Measurements from ENCODE around the gene CNTFR.

The CNTFR gene

DNA sequence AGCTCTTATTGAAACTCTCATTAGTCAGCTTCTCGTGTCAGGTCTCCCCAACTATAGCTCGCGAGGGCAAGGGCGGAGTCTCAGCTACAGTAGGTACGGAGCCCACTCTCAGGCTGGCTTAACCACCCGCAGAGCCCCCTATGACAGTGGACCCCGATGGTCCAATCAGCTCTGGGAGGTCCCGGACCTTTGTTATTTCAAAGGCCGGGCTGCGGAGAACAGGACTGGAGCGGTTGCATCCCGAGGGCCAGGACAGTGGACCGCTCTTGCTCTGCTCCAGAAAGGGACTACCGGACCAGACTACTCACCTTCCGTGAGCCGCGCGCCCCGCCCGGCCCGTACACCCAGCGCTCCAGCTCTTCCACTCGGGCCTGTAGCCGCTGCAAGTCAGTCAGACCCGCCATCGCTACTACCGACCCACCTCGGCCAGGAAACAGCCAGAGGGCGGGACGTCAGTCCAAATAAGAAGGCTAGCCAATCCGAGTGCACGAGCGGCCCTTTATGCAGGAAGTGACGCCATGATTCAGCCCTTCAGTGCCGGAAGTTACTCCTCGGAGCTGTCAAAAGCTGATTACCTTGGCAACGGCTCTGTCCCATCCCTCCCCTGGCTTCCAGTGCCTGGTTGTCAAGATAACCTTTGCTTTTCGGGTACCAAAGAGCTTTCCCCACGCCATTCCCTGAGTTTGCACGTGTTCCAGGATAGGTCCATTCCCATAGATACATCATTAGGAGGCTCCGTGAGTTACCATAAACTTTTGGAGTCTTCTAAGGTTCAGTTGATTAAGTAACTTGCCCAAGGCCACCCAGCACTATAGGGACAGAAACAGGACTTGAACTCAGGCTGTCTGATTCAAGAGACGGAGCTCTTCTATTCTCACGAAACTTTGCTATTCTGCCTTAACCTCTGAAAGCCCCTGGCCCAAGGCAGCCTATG is 30.8 kb upstream of the CNTFR start, which contains the start of gene DCTN3:
Gene DCTN3 (minus strand): TSS at position 435 of the 934 bp plus-strand sequence. CDS start 31 bp downstream, at position 404.
- DNase-seq (ENCODE audit: low read depth in 2 of 2), result peak; percentile 55 to 68

DNA sequence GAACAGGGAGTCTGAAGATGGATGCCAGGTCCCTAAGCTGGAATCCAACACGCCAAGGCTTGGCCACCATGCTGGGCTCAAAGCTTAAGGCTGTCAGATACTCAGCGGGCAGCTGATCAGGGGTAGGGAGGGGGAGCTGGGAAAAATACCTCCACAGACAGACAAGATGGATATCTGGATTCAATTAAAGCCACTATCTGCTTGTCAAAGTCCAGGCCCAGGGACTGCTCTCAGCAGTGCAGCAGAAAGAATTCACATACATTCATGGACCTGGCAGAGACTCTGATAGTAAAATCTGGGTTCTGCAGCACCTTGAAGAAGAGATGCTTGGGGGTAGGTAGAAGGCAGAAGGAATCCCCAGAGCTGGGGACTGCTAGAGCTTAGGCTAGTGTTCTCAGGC is 25.6 kb upstream of the CNTFR start:
- no peak for DNase-seq (ENCODE audit: low read depth in 2 of 2)

DNA sequence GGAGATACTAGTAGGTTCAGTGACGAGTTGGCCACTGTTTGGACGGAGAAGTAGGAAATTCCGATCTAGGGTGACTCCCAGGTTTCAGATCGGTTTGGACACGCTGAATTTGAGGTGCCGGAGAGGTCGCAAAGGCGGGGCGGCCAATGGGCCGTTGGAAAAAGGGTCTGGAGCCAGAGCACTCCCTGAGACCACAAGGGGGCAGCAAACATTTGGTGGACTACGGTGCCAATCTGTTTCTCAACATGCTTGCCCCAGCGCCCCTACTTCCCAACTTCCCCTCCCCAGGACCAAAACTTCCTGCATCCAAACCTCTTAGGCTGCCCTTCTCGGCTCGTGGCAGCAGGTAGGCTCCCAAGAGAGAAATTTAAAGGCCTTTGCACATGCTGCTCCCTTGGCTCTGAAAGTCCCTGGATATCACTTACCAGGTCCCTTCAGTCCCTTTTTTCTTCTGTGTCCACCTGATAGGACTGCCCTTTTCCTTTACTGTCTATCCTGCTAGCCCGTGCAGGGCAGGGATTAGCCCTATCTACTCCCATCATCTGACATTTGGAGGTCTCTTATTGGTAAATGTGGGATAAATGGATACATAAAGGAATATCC is 23.4 kb upstream of the CNTFR start:
- DNase-seq (ENCODE audit: low read depth in 2 of 2), result peak; percentile 34 to 44

DNA sequence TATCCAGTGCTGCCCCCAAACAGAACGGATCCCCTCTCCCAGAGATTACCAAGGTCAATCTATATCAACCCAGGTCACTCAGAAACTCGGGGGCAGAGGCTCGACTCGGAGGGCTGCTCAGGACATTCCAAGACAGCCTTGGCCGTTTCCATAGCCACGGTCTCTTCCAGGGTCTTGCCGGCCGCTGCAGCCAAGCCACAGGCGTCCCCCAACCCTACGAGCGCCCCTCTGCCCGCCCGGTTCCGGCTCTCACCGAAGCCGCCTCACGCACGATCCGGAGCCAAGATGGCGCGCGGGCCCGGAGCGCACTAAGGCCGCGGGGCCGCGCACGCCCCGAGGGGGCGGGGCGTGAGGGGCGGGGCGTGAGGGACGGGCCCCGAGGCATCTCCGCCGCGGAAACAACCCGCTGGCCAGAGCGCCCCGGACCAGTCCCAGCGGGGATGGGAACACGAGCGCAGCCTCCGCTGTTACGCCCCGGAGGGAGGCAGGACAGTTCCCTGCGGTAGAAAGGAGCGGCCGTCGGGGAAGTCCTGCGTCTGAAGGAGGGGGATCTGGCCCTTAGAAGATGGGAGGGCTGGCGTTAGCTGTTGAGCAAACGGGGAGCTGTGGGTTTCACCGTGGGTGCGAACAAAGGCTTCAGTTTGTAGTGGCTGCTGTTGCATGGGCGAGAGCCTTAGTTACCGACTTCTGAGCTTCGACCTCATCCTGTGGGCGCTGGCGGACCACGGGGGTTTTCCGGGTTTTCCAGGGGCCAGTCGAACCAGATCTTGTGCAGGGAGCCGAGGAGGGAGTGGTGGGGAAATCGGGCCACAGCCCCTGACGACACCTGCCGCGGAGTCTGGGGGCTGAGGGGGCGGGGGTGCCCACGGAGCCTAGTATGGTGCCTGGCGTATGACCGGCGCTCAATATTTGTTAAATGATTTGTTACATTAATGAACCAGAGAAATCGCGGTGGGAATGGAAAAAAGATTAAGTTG is 22.6 kb upstream of the CNTFR start, which contains the start of gene RPP25L:
Gene RPP25L (minus strand): TSS at position 287 of the 977 bp plus-strand sequence. CDS start 801 bp downstream, outside the sequence.
- peak; percentile 60 to 81 for DNase-seq (ENCODE audit: low read depth in 2 of 2)

DNA sequence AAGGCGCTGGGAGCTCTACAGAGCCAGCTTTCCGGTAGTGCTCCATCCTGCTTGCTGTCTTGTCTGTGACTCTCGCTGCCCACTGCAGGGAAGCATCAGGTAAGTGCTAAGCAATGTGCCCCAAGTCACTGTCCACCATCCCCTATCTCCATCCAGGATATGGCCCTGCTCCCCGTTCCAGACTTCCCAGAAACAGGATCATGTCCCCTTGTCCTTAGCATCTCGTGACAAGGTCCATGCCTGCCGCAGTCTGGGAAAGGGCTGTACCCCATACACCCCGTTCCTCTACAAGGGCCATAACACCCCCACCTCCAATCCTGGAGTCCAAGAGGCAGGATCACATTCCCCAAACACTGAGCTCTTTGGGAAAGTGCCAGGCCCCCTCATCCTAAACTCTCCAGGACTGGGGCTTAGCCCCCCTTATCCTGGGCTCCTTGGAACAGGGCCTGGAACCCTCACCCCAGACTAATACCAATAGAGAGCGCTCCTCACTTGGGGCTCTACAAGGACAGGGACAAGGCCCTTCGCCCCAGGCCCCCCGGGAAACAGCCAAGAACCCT is 21.8 kb upstream of the CNTFR start:
- DNase-seq (ENCODE audit: low read depth in 2 of 2), result no peak

DNA sequence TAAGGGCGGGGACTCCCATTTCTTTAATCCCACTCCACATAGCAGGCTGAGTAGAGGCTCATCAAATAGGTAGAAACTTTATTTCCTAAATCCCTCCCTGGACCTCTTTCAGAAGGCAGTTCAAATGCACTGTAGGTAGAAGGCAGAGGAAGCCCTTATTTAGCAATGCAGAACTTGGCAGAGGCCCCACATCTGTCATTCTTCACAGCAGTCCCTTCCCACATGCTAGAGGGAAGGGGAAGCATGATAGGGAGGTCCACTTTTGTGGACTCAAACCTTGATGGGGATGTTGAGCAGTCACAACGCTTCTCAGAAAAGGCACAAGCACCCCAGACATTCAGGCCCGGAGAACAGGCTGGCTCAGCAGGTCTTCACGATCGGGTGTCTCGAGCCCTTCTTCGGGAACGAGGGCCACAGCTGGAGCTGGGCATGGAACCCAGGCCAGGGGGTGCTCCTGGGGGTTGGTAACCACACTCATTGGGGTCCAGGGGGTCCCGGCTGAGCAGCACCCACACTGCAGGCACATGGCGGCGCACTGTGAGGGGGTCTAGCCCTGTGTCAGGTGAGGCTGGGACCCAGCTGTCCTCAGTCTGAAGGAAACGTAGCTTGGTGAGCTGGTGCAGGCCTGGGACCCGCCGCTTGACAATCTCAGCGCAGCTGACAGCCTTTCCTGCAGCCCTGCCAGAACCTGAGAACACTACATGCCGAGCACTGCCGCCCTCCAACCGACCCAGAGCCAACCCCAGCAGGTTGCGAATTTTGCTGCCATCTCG is 21.1 kb upstream of the CNTFR start:
- DNase-seq (ENCODE audit: low read depth in 2 of 2), result no peak

DNA sequence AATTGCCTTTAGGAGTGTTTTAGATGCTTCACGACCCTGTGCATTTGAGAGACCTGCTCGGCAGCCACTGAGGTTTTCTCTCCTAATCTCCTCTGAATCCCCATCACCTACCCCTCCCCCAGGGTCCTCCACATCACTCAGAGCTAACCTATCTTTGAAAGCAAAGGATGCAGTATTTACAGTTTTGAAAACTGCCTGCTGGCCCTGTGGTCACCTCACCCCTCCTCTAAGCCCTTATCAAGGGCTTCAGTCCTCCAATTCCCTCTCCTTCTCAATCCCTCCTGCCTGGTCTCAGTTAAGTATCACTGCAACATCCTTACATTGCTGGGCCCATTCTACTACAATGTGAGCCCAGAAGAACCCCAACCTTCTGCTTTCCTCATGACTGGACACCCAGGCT is 17.8 kb upstream of the CNTFR start:
- DNase-seq (ENCODE audit: low read depth in 2 of 2), result no peak

DNA sequence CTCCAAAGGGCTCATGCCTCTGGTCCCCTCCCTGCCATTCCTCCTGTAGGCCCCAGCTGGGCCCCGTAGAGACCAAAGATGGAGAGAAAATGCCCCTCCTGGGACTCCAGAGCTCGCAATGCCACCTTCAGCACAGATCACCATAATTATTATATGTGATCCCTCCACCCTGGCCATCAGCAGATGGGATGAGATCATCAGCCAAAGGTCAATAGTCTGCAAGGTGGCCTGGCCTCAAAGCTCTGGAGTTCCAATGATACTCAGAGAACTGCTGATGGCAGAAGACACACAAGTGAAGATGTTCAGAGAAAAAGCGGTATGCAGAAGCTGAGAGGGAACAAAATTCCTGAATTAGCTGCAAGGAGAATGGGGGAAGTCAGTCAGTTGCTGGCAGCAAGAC is 17.4 kb upstream of the CNTFR start:
- no peak for DNase-seq (ENCODE audit: low read depth in 2 of 2)

DNA sequence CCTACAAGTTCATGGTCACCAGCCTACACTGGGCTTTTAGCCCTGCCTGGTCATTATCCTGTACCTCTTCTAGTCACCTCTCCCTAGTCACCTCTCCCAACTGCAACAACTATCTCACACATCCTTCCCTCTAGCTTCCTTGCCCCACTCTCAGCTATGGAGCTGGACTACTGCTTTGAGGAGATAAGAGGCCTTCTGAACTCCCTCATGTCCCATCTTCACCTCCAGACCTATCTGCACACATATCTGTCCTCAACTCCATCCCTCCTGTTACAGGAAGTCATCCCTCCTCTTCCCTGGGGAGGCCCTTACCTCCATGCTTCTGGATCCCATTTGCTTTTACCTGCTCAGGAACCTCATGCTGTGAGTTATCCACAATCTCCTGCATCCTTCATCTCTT is 16.7 kb upstream of the CNTFR start:
- no peak for DNase-seq (ENCODE audit: low read depth in 2 of 2)

DNA sequence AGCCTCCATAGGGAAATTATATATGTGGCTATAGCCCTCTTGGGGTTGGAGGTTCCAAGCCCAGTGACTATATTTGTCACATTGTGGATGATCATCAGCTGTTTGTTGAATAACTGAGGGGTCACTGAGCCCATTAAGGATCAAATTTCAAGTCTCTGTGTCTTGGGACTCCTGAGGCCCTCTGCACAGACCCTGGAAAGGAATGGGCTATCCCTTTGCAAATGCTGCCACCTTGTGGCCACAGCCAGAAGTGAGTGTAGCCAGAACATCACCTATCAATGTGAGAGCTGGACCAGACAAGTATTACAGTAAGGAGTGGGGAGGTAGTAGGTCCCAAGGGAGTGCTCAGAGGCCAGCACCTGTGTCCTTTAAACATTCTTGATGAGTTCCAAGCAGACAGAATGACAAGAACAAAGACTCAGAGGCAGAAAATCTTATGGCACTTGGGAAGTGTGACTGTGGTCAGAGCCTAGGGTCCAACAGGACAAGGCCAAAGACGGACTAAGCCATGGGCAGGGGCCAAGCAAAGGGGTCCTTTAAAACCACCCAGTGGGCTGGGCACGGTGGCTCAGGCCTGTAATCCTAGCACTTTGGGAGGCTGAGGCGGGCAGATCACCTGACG is 14.2 kb upstream of the CNTFR start:
- DNase-seq (ENCODE audit: low read depth in 2 of 2), result peak; percentile 56 to 72

DNA sequence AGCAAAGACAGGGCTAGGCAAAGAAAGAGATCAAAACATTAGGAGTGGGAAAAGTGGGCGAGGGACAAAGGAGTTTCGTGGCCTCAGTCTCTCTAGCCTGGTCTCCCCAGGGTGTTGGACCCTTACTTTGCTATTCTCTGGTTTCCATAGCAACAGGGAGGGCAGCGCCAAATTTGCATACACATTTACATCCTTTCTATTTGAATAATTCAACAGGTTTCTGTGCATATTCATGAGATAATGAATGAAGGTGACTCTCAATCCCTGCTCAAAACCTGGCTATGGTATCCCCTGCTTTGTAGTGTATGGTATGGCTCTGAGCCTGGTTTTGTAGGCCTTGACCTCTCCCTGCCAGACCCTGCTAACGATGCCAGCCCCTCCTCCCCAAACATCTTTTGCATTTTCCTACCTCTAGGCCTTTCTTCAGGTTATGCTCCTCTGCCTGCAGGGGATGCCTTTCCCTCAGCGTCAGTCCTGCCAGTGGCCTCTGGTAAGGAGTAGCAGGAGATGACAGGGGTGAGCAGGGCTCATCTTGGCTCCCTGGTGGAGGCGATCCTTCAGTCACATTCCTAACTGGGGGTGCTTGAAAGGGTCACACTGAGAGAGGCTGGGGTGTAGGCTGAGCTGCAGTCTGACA is 12.5 kb upstream of the CNTFR start:
- no peak for DNase-seq (ENCODE audit: low read depth in 2 of 2)

DNA sequence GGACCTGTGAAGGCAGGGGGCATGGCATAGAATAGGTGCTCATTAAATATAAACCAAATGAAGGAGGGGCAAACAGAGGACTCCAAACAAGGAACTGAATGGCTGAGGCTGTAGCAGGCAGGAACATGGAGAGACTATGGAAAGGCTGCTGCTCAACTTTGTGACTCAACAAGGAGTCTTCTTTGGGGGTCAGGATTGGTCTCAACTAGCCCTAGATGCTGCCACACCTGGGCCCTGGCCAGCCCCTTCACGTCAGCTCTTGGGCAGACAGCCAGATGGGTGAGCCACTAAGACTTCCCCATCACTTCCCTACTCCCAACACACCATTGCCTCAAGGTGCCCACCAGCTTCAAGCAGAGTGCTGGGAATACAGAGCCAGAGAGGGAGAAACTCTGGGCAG is 11.4 kb upstream of the CNTFR start:
- DNase-seq (ENCODE audit: low read depth in 2 of 2), result no peak

DNA sequence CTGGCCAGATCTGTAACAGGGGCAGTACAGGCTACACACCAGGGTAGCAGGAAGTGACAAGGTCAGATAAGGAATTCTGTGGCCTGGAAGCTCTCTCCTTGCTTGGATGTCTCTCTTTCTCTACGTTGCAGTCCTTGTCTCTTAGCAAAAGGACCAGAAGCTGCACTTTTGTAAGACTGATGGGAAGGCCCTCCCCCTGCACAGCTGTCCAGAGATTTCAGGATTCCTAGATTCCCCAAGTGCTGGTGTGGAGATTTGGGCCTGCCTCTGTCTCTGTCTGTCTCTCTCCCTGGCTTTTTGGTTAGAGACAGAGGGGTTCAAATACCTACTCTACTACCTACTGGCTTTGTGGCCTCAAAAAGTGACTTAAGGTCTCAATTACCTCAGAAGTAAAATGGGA is 10.0 kb upstream of the CNTFR start:
- DNase-seq (ENCODE audit: low read depth in 2 of 2), result no peak

DNA sequence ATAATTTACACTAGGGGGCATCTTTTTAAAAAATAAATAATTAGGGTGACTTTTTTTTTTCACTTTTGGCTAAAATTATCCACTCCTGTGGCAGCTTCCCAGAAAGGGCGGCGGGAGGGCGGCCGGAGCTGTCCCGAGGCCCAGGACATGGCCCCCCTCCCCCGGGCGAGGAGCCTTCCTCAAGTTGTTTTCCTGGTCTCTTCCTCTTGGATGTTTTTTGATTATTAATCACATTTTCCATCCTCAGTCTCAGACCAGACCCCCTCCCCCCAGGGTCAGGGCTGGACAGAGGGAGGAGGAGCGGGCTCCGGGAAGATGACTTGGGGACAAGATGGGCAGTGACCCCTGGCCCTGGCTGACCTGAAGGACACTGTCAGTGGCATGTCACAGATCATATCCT is 4.7 kb upstream of the CNTFR start:
- DNase-seq (ENCODE audit: low read depth in 2 of 2), result no peak

DNA sequence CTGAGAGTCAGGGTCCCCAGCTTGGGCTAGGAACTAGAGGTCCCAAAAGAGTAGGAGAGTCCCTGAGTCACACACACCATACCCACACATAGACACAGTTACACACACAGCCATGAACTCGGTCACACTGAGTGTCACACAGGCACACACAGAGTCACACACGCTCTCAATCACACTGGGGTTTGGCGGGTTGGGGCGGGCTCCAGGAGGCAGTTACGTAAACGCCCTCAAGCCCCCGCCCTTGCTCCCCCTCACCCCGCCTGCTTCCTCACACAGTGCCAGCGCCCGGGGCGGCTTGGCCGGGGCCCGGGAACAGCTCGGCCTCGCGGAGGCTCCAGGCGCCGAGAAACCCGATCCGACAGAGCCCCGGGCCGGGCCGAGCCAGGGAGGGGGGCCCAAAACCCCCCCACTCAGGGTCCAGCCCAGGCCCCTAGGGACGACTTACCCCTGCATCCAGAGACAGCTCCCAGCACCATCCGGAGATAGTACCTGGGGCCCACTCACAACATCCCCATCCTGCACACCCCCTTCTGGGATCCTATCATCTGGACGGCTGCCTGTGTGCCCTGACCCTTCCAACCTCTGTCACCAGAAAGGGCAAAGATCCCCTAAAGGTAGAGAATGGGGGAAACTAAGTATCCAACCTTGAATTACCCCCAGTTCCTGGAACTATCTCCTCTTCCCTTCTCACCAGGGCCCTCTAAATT is 3.5 kb upstream of the CNTFR start:
- no peak for DNase-seq (ENCODE audit: low read depth in 2 of 2)

DNA sequence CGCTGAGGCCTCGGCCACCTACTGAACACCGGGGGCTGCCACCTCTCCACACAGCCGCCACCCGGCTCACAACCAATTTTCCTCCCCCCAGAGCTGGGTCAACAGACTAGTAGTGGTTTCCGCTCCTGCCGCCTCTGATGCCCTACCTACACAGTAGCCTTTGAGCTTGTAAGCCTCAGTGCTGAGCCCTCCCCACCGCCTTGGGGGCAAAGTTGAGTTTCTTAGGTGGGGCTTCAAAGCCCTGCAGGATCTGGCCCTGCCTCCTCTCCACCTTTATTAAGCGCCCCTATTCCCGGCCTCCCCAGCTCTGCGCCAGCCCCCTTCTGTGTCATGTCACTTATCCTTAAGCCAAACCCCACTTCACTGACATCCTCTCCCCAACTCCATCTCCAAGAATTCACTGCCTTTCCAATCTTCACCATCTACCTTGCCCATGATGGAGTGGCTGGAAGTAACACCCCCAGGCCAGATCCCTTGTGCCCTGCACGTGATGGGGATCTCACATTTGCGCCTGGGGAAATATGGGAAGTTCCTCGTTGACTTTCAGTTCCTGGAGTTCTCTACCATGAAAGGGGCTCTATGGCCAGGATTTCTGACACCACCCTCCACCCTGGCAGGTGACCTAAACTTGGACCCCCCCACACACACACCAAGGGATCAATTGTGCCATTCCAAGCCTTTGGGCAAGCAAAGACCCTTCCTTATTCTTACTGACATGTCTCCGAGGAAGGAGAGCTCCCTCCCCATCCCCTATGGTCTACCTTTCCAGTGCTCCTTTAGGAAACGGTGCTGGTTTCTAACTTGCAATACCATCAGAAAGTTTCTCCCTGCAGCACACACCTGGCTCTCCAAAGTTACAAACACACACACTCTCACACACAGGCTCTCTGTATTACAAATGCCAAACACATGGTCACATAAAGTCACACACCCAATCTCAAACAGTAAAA is 2.7 kb upstream of the CNTFR start:
- DNase-seq (ENCODE audit: low read depth in 2 of 2), result no peak

DNA sequence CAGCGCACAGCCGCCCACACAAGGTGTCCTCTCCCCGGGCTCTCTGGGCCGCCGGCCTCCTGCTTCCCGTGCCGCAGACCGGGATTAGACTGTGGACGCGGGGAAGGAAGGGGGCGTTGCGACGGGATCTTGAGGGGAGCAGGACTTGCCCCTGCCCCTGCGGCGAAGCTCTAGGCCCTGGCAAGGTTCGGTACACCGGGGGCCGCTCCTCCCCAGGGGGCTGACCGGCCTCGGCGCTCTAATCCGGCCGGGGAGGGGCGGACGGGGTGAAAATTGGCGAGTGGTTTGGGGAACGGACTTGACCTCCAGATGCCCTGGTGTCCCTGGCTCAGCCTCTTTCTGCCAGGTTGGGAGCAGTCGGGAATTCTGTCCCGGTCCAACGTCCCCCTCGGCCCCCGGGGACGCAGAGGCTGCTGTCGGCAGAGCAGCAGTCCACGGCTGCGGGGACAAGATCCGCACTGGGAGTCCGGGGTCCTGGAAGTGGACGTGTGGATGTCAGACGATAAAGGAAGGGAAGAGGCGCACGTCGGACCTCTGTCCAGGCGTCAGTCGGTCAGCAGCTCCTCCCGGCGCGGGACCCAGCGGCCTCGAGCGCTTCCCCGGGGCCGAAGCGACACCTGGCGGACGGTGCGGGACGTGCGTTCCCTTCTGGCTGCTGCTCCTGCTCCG is 1.9 kb upstream of the CNTFR start:
- DNase-seq (ENCODE audit: low read depth in 2 of 2), result peak; percentile 49 to 72
